Neural progenitor cell (in vitro differentiated cells): ENCODE measurements around the gene MOGAT1.

Source experiments
- EZH2 ChIP-seq: fragments of 200-600 bp; sonication (generic); IDR thresholded peaks from 2 replicates; pipeline ENCODE4 v1.6.1; 2017; ENCODE audit warnings: antibody characterized with exemption, mild to moderate bottlenecking, moderate library complexity
- EZH2phosphoT487 ChIP-seq: fragments of 200-600 bp; sonication (generic); IDR thresholded peaks from 2 replicates; pipeline ENCODE4 v1.6.1; 2017; ENCODE audit warnings: antibody characterized with exemption
- TF ChIP-seq, protein P1 (sequence below): fragments of 200-600 bp; sonication (generic); IDR thresholded peaks from 2 replicates; pipeline ENCODE4 v1.5.1; 2017; ENCODE audit warnings: antibody characterized with exemption, mild to moderate bottlenecking

DNA sequence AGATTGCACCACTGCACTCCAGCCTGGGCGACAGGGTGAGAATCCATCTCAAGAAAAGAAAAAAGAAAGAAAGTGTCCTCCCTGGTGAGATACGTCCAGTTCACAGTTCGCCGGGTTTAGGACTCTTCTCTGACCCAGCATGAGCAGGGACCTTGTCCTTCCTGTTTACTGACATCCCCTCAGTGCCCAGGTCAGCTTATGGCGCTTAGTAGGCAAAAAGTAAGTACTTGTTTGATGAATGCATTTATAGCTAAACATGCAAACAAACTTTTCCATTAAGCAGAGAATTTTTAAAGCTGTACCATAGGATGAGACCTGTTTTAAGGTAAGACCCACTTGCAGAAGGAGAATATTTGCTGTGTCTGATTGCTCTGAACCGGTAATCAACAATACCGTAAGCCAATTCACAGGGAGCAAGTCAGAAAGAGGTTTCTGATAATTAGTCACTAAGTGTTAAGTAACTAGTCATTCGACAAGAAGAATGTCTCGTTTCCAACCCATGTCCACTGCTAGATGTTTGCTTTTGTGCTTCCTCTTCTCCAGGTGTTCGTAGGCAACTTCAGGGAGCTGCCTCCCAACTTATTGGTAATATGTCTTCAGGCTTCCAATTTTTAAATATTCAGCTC is 40.0 kb downstream of the MOGAT1 start:
- TF ChIP-seq, protein P1, sequence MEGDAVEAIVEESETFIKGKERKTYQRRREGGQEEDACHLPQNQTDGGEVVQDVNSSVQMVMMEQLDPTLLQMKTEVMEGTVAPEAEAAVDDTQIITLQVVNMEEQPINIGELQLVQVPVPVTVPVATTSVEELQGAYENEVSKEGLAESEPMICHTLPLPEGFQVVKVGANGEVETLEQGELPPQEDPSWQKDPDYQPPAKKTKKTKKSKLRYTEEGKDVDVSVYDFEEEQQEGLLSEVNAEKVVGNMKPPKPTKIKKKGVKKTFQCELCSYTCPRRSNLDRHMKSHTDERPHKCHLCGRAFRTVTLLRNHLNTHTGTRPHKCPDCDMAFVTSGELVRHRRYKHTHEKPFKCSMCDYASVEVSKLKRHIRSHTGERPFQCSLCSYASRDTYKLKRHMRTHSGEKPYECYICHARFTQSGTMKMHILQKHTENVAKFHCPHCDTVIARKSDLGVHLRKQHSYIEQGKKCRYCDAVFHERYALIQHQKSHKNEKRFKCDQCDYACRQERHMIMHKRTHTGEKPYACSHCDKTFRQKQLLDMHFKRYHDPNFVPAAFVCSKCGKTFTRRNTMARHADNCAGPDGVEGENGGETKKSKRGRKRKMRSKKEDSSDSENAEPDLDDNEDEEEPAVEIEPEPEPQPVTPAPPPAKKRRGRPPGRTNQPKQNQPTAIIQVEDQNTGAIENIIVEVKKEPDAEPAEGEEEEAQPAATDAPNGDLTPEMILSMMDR, result no peak
- TF ChIP-seq EZH2, result no peak
- TF ChIP-seq EZH2phosphoT487, result no peak
